COLO829 (cell line): Measurements from ENCODE around the gene RELB.
"Not testable (repeated sequence)": the region's sequence is repeated elsewhere in the genome, so short reads cannot be mapped to it uniquely, and the experiment has no call there.

Experiments used
- DNase-seq: peaks from one replicate; pipeline ENCODE4 v3.0.0; 2012; ENCODE audit warnings: low spot score

RELB gene, protein sequence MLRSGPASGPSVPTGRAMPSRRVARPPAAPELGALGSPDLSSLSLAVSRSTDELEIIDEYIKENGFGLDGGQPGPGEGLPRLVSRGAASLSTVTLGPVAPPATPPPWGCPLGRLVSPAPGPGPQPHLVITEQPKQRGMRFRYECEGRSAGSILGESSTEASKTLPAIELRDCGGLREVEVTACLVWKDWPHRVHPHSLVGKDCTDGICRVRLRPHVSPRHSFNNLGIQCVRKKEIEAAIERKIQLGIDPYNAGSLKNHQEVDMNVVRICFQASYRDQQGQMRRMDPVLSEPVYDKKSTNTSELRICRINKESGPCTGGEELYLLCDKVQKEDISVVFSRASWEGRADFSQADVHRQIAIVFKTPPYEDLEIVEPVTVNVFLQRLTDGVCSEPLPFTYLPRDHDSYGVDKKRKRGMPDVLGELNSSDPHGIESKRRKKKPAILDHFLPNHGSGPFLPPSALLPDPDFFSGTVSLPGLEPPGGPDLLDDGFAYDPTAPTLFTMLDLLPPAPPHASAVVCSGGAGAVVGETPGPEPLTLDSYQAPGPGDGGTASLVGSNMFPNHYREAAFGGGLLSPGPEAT

DNA sequence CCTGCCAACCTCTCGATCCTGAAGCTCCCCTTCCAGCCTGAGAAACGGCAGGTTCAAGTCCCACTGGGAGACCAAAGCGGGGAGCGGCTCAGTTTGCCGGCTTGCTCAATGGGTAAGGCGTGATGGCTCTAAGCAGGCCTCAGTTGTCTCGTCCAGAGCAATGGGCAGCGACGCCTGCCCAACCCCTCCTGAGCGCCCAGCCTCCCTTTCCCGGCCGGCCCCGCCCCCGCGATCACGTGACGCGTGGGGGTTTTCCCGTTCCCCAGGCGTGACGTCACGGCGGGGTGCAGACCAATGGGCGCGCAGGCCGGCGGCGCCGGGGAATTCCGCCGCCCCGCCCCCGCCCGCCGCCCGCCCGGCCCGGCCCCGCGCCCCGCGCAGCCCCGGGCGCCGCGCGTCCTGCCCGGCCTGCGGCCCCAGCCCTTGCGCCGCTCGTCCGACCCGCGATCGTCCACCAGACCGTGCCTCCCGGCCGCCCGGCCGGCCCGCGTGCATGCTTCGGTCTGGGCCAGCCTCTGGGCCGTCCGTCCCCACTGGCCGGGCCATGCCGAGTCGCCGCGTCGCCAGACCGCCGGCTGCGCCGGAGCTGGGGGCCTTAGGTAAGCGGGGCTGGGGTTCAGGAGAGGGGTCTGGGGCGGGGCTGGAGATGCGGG lies at the start of gene RELB:
Gene RELB (plus strand): TSS at position 378 of the 653 bp plus-strand sequence. CDS start 116 bp downstream, at position 494.
- DNase-seq: peak; percentile 97

GRCh38 chr19:44954278-44954648 lies 47.0 kb upstream of the RELB start:
- DNase-seq: no peak

- peak; percentile 97 for DNase-seq
These were observed 46.4 kb upstream of the RELB start, which contains the start of gene CLPTM1 for GRCh38 chr19:44954649-44955504. CLPTM1 (plus strand) TSS chr19:44955380; CDS start chr19:44955396, 16 bp downstream.

DNA sequence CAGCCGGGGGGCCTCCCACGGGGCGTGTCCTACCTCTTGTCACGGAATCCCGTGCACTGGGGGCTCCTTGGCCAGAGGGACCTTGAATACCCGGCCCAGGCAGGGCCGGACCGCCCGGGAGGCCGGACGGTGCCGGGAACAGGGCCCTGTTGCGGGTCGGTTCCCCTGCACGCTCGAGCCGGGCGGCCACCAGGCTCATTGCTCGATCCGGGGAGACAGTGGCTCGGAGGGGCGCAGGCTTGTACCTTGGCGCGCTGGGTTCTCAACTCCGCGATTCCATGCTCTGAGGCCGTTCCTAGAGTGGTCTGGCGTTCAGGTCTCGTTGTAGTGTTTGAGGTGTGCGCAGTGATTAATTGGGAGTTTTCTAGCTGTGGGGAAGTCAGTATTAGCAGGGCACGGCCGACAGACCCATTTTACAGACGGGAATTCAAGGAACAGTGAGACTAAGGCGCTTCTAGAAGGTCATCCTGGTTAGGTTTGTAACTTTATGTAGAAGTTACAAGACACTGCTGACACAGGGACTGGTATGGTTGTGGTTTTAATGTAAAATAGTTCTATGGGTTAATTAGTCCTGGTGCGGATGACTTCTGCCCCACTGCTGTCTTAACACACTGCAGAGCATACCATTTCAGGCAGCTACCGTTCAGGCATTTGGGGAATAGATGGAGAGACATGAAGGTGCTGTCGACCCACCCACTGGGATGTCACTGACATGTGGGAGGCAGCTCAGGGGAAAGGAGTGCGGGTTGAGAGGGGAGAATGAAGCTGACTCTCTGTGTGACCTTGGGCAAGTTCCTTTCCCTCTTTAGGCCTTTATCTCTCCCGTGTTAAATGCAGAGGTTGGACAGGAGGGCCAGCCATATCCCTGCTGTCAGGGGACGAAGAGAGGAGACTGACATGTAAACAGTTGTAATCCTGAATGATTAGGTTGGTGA lies 45.5 kb upstream of the RELB start:
- no peak for DNase-seq

DNA sequence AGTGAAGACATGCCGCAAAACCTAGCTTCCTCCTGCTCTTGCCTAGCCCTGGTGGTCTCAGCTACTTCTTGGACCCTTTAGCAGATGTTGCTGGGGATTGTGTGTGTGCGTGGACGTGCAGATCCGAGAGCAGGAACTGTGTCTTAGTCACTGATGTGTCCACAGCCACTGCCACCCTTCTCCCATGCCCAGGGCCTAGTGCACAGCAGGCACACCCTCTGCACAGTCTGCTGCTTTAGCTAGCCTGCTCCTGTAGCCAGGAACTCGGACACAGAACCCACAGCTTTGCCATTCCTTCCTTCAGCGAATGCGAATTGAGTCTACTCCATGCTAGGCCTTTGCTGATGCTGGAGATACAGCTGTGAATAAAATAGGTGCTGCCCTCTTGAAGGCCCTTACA lies 43.7 kb upstream of the RELB start:
- DNase-seq: no peak

GRCh38 chr19:44958090-44958489 lies 43.2 kb upstream of the RELB start:
- no peak for DNase-seq

GRCh38 chr19:44959691-44960090 lies 41.6 kb upstream of the RELB start:
- DNase-seq: no peak

DNA sequence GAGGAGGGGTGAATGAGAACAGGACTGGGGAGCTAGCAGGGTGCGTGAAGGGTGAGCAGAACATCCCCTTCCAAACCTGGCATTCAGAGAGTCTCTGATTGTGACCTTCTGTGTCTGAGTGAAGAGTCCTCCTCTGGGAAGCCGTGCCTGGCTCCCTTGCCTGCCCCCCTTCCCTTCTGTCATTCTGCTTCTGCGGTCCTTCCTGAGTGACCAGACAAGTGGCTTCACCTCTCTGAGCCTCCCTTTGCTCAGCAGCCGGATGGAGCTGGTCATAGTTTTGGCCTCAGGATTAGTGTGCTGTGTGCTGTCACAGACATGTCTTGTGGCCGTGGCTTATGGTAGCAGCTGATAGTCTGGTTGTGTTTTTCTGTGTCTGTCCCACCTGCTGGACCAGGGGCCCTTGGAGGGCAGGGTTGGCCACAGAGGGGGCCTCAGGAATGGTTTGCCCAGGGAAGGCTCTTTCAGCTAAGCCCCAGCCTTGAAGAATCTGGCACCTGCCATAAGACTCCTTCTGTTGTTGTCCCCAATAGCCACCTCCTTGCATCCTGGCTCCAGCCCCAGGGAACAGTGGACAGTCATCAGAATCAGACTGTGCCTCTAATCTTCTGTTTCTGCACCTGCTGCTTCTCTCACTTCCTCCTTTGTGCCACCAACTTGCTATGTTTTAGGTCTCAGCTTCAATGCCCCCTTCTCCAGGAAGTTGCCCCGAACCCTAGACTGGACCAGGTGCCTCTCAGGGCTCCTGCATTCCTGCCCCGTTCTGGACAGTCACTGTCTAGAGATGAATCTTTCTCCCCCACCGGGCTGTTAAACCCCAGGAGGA lies 40.1 kb upstream of the RELB start:
- DNase-seq: no peak

DNA sequence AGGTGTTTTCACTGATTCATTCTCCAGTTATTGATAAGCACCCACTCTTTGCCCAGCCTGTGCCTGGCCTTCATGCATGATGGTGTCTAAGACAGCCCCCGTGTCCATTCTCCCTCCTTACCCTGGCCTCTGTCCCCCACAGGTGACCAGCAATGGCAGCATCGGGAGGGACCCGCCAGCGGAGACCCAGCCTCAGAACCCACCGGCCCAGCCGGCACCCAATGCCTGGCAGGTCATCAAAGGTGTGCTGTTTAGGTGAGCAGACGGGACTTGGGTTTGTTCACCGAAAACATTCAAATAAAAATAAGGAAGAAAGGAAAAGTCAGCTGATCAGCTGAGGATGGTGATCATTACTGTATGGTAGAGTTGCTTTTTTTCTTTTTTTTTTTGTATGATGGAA lies 39.4 kb upstream of the RELB start:
- DNase-seq: no peak

DNA sequence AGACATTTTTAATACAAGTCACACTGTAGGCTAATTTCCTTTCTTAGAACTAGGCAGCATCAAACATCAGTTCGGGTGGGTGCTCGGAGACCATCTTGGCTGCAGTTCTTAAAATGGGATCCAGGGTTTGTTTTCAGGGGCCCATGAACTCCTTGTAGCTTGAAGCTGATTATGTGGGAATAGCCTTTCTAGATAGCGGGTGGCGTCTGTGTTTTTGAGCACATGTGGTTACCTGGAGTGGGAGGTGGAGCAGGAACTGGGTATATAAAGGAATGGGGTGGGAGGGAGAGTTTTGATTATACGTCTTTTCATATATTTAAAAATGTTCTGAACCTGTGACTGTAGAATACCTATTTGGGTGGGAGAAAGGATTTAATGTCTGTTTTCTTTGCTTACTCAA lies 33.1 kb upstream of the RELB start:
- no peak for DNase-seq

DNA sequence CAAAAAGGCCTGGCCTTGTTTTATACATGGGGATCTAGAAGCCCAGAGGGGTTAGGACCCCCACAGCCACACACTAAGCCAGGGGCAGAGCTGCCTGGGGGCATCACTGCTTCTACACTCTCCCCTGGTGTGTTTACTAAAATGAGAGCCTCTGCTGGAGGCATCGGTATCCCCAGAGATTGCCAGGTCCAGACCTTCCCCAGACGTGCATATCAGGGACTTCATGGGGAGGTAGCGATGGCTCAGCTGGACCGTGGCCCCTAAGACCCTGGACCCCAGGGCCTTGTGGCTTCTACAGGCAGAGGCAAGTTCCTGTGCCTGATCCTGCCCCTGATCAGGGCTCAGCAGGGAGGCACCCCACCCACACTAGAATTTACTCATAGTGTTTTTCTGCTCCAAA lies 32.6 kb upstream of the RELB start:
- DNase-seq: no peak

GRCh38 chr19:44969437-44969836 lies 31.8 kb upstream of the RELB start:
- no peak for DNase-seq

- not testable (repeated sequence) for DNase-seq
These were observed 29.8 kb upstream of the RELB start for GRCh38 chr19:44971451-44971850.

DNA sequence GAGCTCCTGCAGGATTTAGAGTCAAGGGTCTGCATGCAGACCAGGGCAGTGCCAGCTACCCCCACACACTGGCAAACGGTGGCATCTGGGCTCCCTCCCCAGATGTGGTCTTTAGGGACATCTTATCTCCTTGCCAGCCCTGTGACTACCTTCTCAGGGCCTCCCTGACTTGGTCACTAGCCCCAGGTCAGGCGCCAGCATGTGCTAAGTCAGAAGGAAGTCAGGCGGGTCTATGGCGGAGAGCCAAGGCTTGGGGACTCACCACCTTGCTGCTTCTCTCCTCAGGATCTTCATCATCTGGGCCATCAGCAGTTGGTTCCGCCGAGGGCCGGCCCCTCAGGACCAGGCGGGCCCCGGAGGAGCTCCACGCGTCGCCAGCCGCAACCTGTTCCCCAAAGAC lies 28.5 kb upstream of the RELB start:
- DNase-seq: no peak

DNA sequence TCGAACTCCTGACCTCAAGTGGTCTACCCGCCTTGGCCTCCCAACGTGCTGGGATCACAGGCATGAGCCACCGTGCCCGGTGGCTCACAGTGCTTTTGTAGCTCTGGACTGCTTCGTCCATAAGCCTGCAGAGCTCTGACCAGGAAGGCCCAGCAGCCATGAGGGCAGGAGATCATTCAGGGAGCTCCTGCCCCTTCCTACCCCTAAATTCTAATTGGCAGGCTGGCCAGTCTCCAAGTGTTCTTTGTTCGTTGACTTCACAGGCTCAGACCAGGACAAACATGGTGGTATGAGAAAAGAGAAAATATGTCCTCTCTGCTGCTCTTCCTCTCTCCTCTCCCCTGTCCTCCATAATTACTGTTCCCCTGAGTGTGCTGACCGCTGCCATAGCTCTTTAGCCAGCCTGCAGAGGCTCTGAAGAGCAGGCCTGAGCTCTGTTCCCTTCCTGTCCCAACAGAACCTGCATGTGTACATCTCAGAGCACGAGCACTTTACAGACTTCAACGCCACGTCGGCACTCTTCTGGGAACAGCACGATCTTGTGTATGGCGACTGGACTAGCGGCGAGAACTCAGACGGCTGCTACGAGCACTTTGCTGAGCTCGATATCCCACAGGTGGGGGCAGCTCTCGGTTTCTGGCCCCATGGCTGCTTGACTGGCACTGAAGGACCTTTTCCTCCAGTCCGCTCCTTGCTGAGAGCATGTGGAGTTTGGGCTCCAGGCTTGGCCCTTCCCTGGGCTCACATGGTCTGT lies 27.1 kb upstream of the RELB start:
- DNase-seq: no peak

DNA sequence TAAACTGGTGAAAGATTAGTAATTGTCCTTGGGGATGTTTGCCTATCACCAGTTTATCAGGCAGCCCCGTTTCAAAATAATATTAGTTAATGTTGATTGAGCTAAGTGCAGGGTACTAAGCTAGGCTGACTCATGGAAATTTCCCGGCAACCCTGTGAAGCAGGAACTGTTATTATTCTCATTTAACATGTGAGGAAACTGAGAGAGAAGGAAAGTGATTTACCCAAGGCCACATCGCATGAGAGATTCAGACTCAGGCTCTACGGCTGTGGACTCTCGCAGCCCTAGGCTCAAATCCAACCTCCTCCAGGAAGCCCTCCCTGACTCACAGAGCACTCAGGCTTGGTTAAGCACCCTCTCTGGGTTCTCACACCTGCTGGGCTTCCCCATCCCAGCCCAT lies 26.4 kb upstream of the RELB start:
- no peak for DNase-seq

DNA sequence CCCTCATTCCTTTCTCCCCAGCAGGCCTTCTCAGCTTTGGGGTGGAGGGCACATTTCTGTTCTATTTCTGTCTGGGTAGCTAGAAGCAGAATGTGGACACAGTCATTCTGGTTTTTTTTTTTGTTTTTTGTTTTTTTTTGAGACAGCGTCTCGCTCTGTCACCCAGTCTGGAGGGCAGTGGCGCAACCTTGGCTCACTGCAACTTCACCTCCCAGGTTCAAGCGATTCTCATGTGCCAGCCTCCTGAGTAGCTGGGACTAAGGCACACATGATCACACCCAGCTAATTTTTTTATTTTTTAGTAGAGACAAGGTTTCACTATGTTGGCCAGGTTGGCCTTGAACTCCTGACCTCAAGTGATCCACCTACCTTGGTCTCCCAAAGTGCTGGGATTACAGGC lies 25.8 kb upstream of the RELB start:
- DNase-seq: no peak

- no peak for DNase-seq
These were observed 17.3 kb upstream of the RELB start for GRCh38 chr19:44984005-44984404.

DNA sequence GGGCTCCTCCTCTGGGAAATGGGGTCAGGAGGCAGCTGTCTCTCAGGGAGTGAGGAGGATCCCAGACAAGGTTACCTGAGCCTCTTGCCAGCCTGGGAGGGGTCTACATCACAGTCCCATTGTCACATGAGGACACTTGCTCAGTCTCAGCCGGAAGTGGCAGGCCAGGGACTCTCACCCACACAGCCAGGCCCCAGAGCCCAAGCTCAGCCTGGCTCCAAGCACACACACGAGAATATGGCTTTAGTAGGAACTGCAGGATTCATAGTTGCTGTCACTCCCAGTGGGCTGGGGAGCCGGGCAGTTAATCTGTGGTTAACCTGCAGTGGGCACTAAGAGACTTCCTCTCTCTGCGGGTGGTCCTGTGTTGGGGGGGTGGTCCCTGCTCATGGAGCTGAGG lies 15.8 kb upstream of the RELB start:
- DNase-seq: no peak

GRCh38 chr19:44986389-44986788 lies 14.9 kb upstream of the RELB start:
- DNase-seq: no peak
